ENCODE measurements around the gene LGR4.
"Not testable (repeated sequence)": the region's sequence is repeated elsewhere in the genome, so short reads cannot be mapped to it uniquely, and the experiment has no call there.

LGR4 gene

GRCh38 chr11:27472398-27473016, at the start of gene LGR4:
Gene LGR4 (minus strand): TSS chr11:27472790. CDS start chr11:27472302, 488 bp downstream.
- DNase-seq: peak; percentile 96 to 97
- Histone ChIP-seq H3K27ac (peak within 1 kb of the TSS; percentile 77 to 85), H3K4me1 (peaks cover 0 to 44% (median 20%) of the 10 kb centered on the region in 4 donors), H3K27me3 (no peaks in the 10 kb centered on the region), H3K9me3 (no peaks in the 10 kb centered on the region), H3K36me3 (no peaks in the 10 kb centered on the region), H3K4me3 (peak within 1 kb of the TSS; percentile 73 to 88)
- intact Hi-C loops (cut with DNase I; ENCODE audit: low total_unique reads): loop anchor here (10.0 kb wide), 2 partner anchors 68 to 108 kb away; partner anchors contain the start of gene CCDC34
- TF ChIP-seq CTCF (IDR thresholded peaks at IDR 0.05): no peak

GRCh38 chr11:27520226-27520625, 47.6 kb upstream of the LGR4 start:
- Histone ChIP-seq H3K4me3 (no peak overlapping the region), H3K27me3 (no peaks in the 10 kb centered on the region), H3K36me3 (no peaks in the 10 kb centered on the region), H3K4me1 (no peaks in the 10 kb centered on the region), H3K27ac (no peak overlapping the region), H3K9me3 (no peaks in the 10 kb centered on the region)
- DNase-seq: no peak
- no peak for TF ChIP-seq CTCF (IDR thresholded peaks at IDR 0.05)
- intact Hi-C loops (cut with DNase I; ENCODE audit: low total_unique reads): no loop called here

- Histone ChIP-seq H3K27me3 (no peaks in the 10 kb centered on the region), H3K4me1 (peaks cover 0 to 10% (median 7%) of the 10 kb centered on the region in 4 donors), H3K27ac (no peak overlapping the region), H3K4me3 (no peak overlapping the region), H3K36me3 (no peaks in the 10 kb centered on the region), H3K9me3 (peaks cover 0 to 2% (median 0%) of the 10 kb centered on the region in 3 donors)
- no peak for DNase-seq
- no peak for TF ChIP-seq CTCF (IDR thresholded peaks at IDR 0.05)
- intact Hi-C loops (cut with DNase I; ENCODE audit: low total_unique reads): no loop called here
Observed at GRCh38 chr11:27518518-27518917, 45.9 kb upstream of the LGR4 start.

- H3K4me3 ChIP-seq; H3K27ac ChIP-seq; H3K9me3 ChIP-seq; intact Hi-C loops (cut with DNase I; ENCODE audit: low total_unique reads); H3K36me3 ChIP-seq; H3K27me3 ChIP-seq; DNase-seq: not testable (repeated sequence)
- peaks cover 0 to 14% (median 7%) of the 10 kb centered on the region in 4 donors for H3K4me1 ChIP-seq
Observed at GRCh38 chr11:27517490-27517889, 44.9 kb upstream of the LGR4 start.

GRCh38 chr11:27514558-27514957, 42.0 kb upstream of the LGR4 start:
- intact Hi-C loops (cut with DNase I; ENCODE audit: low total_unique reads): no loop called here

More at GRCh38 chr11:27514558-27514957, 42.0 kb upstream of the LGR4 start:
- Histone ChIP-seq H3K4me3 (no peak overlapping the region), H3K4me1 (peaks cover 0 to 14% (median 7%) of the 10 kb centered on the region in 4 donors), H3K27ac (peak overlapping the region in 1 of 2 donors; percentile 16), H3K9me3 (peaks cover 0 to 2% (median 0%) of the 10 kb centered on the region in 3 donors), H3K36me3 (no peaks in the 10 kb centered on the region), H3K27me3 (no peaks in the 10 kb centered on the region)
- no peak for TF ChIP-seq CTCF (IDR thresholded peaks at IDR 0.05)
- DNase-seq: no peak
